ENCODE measurements around the gene SLFN14.

The SLFN14 gene

GRCh38 chr17:35596072-35596471 lies 35.5 kb upstream of the SLFN14 start:
- no peak for DNase-seq (ENCODE audit: low read depth)
- H3K4me3 ChIP-seq (ENCODE audit: low read depth, low read length): no peak overlapping the region
- no peak for TF ChIP-seq CTCF (IDR thresholded peaks at IDR 0.05; ENCODE audit: low read depth, low read length, missing control alignments)

GRCh38 chr17:35588196-35588920 lies 27.7 kb upstream of the SLFN14 start:
- no peak for DNase-seq (ENCODE audit: low read depth)
- no peak for TF ChIP-seq CTCF (IDR thresholded peaks at IDR 0.05; ENCODE audit: low read depth, low read length, missing control alignments)
- H3K4me3 ChIP-seq (ENCODE audit: low read depth, low read length): peak overlapping the region; percentile 92

GRCh38 chr17:35587074-35587961 lies 26.7 kb upstream of the SLFN14 start, which contains the start of gene AP2B1:
TSS of gene AP2B1 (plus strand) at chr17:35587322. CDS start at chr17:35594031, 6,709 bp downstream.
- TF ChIP-seq CTCF (IDR thresholded peaks at IDR 0.05; ENCODE audit: low read depth, low read length, missing control alignments): no peak
- peak within 1 kb of the TSS; percentile 92 for H3K4me3 ChIP-seq (ENCODE audit: low read depth, low read length)
- peak; percentile 93 for DNase-seq (ENCODE audit: low read depth)

- H3K4me3 ChIP-seq (ENCODE audit: low read depth, low read length): peak overlapping the region; percentile 92
- no peak for TF ChIP-seq CTCF (IDR thresholded peaks at IDR 0.05; ENCODE audit: low read depth, low read length, missing control alignments)
- no peak for DNase-seq (ENCODE audit: low read depth)
Observed at GRCh38 chr17:35586569-35587073, 26.0 kb upstream of the SLFN14 start.

- TF ChIP-seq CTCF (IDR thresholded peaks at IDR 0.05; ENCODE audit: low read depth, low read length, missing control alignments): no peak
- DNase-seq (ENCODE audit: low read depth): no peak
- H3K4me3 ChIP-seq (ENCODE audit: low read depth, low read length): no peak overlapping the region
Observed at GRCh38 chr17:35584061-35584460, 23.4 kb upstream of the SLFN14 start.

GRCh38 chr17:35578929-35579432 lies 18.4 kb upstream of the SLFN14 start:
- no peak for DNase-seq (ENCODE audit: low read depth)
- H3K4me3 ChIP-seq (ENCODE audit: low read depth, low read length): peak overlapping the region; percentile 81
- TF ChIP-seq CTCF (IDR thresholded peaks at IDR 0.05; ENCODE audit: low read depth, low read length, missing control alignments): no peak

Data from GM12864 (cell line).